NCI-H2107 treated with DMSO at 0.1 percent for 48 hours (cell line): Measurements from ENCODE around the gene C3orf33.

Experiments used
- DNase-seq: peaks from one replicate; lab custom pipeline; 2025; ENCODE audit not compliant: unreplicated experiment; lab: John Stamatoyannopoulos, UW

The C3orf33 gene

GRCh38 chr3:155742349-155742965, 63.6 kb downstream of the C3orf33 start:
- no peak for DNase-seq

- DNase-seq: no peak
Measured at GRCh38 chr3:155741603-155742002, 64.5 kb downstream of the C3orf33 start.

- DNase-seq: no peak
Measured at GRCh38 chr3:155741101-155741500, 65.0 kb downstream of the C3orf33 start.

- DNase-seq: no peak
Measured at GRCh38 chr3:155739154-155739553, 66.9 kb downstream of the C3orf33 start.

- no peak for DNase-seq
Measured at GRCh38 chr3:155738580-155739076, 67.5 kb downstream of the C3orf33 start.

- DNase-seq: no peak
Measured at GRCh38 chr3:155737844-155738460, 68.1 kb downstream of the C3orf33 start.

GRCh38 chr3:155736381-155736780, 69.7 kb downstream of the C3orf33 start:
- no peak for DNase-seq

- no peak for DNase-seq
Measured at GRCh38 chr3:155730843-155731242, 75.2 kb downstream of the C3orf33 start.

GRCh38 chr3:155727836-155728235, 78.2 kb downstream of the C3orf33 start:
- no peak for DNase-seq

GRCh38 chr3:155714295-155714718, 91.8 kb downstream of the C3orf33 start:
- DNase-seq: no peak
